CD4-positive, alpha-beta memory T cell (primary cell): ENCODE results near the gene KLHL3. TPM values are rescaled to one million over a fixed set of nuclear protein-coding genes. Genes with fewer than 3 reads are reported as not detected.
"Not testable (repeated sequence)": the region's sequence is repeated elsewhere in the genome, so short reads cannot be mapped to it uniquely, and the experiment has no call there.

Experiments used
- CTCF ChIA-PET: fragments of 350-600 bp; sonication (Branson Sonifier 250); formaldehyde crosslinking; loops from one replicate; lab custom pipeline; 2021; ENCODE audit warnings: inconsistent platforms; ENCODE audit not compliant: partially characterized antibody; lab: Charles Lee
- POLR2A ChIA-PET: fragments of 350-600 bp; sonication (Branson Sonifier 250); formaldehyde crosslinking; loops from one replicate; lab custom pipeline; 2021; ENCODE audit not compliant: partially characterized antibody; lab: Charles Lee
- DNase-seq, 5 donors: peaks; one replicate each; pipeline versions ENCODE4 v3.0.0 to v3.0.0-alpha.2; 2020 to 2022; ENCODE audit warnings: mixed read lengths in 1 of 5
- H3K27ac ChIP-seq: one replicate; pipeline ENCODE4 v1.7.0; 2013; ENCODE audit warnings: low read depth, low read length
- H3K27me3 ChIP-seq: 2 replicates; pipeline ENCODE4 v1.7.0; 2013; ENCODE audit warnings: mild to moderate bottlenecking, low read length, moderate library complexity; ENCODE audit not compliant: insufficient read depth
- H3K36me3 ChIP-seq: 2 replicates; pipeline ENCODE4 v1.7.0; 2013; ENCODE audit warnings: mild to moderate bottlenecking, low read length, moderate library complexity; ENCODE audit not compliant: insufficient read depth
- H3K4me1 ChIP-seq: 2 replicates; pipeline ENCODE4 v1.7.0; 2013; ENCODE audit warnings: mild to moderate bottlenecking, low read length, moderate library complexity; ENCODE audit not compliant: insufficient read depth
- H3K4me3 ChIP-seq, 2 donors: one replicate each; pipeline ENCODE4 v1.7.0; 2013; ENCODE audit warnings: low read length in 2 of 2, mild to moderate bottlenecking in 1 of 2
- H3K9me3 ChIP-seq, 2 donors: one replicate each; pipeline ENCODE4 v1.7.0; 2013; ENCODE audit warnings: low read length in 2 of 2, control low read depth in 1 of 2; ENCODE audit not compliant: control insufficient read depth in 1 of 2
- H3K27ac Mint-ChIP-seq, 7 donors: one replicate each; pipeline ENCODE4 v1.8.0; 2020 to 2021; ENCODE audit warnings: mixed read lengths in 7 of 7, mild to moderate bottlenecking in 6 of 7, inconsistent platforms in 3 of 7, moderate library complexity in 3 of 7
- H3K27me3 Mint-ChIP-seq, 2 donors: one replicate each; pipeline ENCODE4 v1.8.0; 2020 to 2021; ENCODE audit warnings: mixed read lengths in 2 of 2
- H3K36me3 Mint-ChIP-seq, 2 donors: one replicate each; pipeline ENCODE4 v1.8.0; 2020 to 2021; ENCODE audit warnings: mixed read lengths in 2 of 2, inconsistent platforms in 1 of 2, mild to moderate bottlenecking in 1 of 2
- H3K4me1 Mint-ChIP-seq, 4 donors: one replicate each; pipeline ENCODE4 v1.8.0; 2020 to 2021; ENCODE audit warnings: mixed read lengths in 4 of 4, mild to moderate bottlenecking in 1 of 4
- H3K4me3 Mint-ChIP-seq, 8 donors: one replicate each; pipeline ENCODE4 v1.8.0; 2020 to 2021; ENCODE audit warnings: mixed read lengths in 8 of 8, mild to moderate bottlenecking in 7 of 8, moderate library complexity in 6 of 8, inconsistent platforms in 3 of 8
- H3K9me3 Mint-ChIP-seq, 8 donors: one replicate each; pipeline ENCODE4 v1.8.0; 2020 to 2021; ENCODE audit warnings: mixed read lengths in 8 of 8, mild to moderate bottlenecking in 5 of 8, inconsistent platforms in 3 of 8, moderate library complexity in 1 of 8
- intact Hi-C: fragments of 100-400 bp; cut with micrococcal nuclease; formaldehyde crosslinking; loops from one replicate; pipeline ENCODE4 v1.15.1; 2023
- polyA plus RNA-seq, 2 donors: library from polyadenylated mRNA; unstranded; fragments of 300-500 nt; fragmentation: Illumina TruSeq; gene quantifications; one replicate each; pipeline ENCODE4 v1.2.3, GENCODE V29; 2021
- total RNA-seq, 2 experiments: library from RNA; stranded (reverse); gene quantifications; one replicate each; pipeline ENCODE4 v1.2.3, GENCODE V29; 2021

Gene KLHL3
- total RNA-seq (10 to 100 TPM; 22.0 to 25.9 TPM), polyA plus RNA-seq (1 to 10 TPM; 2.2 to 3.1 TPM)

- no peak within 1 kb of the TSS for H3K27ac Mint-ChIP-seq
- H3K36me3 ChIP-seq = no peaks in the 10 kb centered on the region
- peaks cover 0 to 4% of the 10 kb centered on the region in 2 donors for H3K36me3 Mint-ChIP-seq
- H3K4me3 ChIP-seq = peak within 1 kb of the TSS; percentile 61 to 73
- intact Hi-C loops = loop anchor here (1.0 kb wide), 2 partner anchors 19 to 39 kb away; partner anchors contain the start of gene HNRNPA0
- ChIA-PET POLR2A (interaction anchor here (1.0 to 5.0 kb wide), 7 partner anchors 13 to 106 kb away, joined by 3 to 85 read pairs (median 26); partner anchors contain the start of gene HNRNPA0), CTCF (interaction anchor here (0.7 to 17.7 kb wide), 13 partner anchors 8 to 106 kb away, joined by 3 to 653 read pairs (median 7); partner anchors contain the start of gene HNRNPA0)
- peaks cover 13 to 20% (median 14%) of the 10 kb centered on the region in 4 donors for H3K4me1 Mint-ChIP-seq
- H3K27me3 ChIP-seq = no peaks in the 10 kb centered on the region
- no peak within 1 kb of the TSS for H3K4me3 Mint-ChIP-seq
- peak within 1 kb of the TSS; percentile 36 for H3K27ac ChIP-seq
- H3K4me1 ChIP-seq = peaks cover 68% of the 10 kb centered on the region
- no peaks in the 10 kb centered on the region for H3K27me3 Mint-ChIP-seq
- H3K9me3 ChIP-seq = no peaks in the 10 kb centered on the region
- DNase-seq = peak in 4 of 5 donors; percentile 26 to 39 (median 28)
- H3K9me3 Mint-ChIP-seq = peaks cover 0 to 3% (median 0%) of the 10 kb centered on the region in 8 donors
These were observed at the start of gene KLHL3 for GRCh38 chr5:137735555-137736284. Gene KLHL3 (minus strand): TSS chr5:137736089. CDS start chr5:137735646, 443 bp downstream.

GRCh38 chr5:137782984-137783536, 47.2 kb upstream of the KLHL3 start:
- no peak overlapping the region for H3K4me3 ChIP-seq
- H3K4me3 Mint-ChIP-seq = no peak overlapping the region
- H3K4me1 ChIP-seq = no peaks in the 10 kb centered on the region
- no peaks in the 10 kb centered on the region for H3K9me3 ChIP-seq
- H3K36me3 Mint-ChIP-seq = no peaks in the 10 kb centered on the region
- no peaks in the 10 kb centered on the region for H3K36me3 ChIP-seq
- ChIA-PET CTCF (no interaction called here), POLR2A (no interaction called here)
- H3K4me1 Mint-ChIP-seq = no peaks in the 10 kb centered on the region
- peaks cover 8 to 9% of the 10 kb centered on the region in 2 donors for H3K27me3 Mint-ChIP-seq
- intact Hi-C loops = no loop called here
- H3K27me3 ChIP-seq = no peaks in the 10 kb centered on the region
- no peak overlapping the region for H3K27ac ChIP-seq
- no peak overlapping the region for H3K27ac Mint-ChIP-seq
- H3K9me3 Mint-ChIP-seq = no peaks in the 10 kb centered on the region
- DNase-seq = no peak

- H3K27me3 ChIP-seq = no peaks in the 10 kb centered on the region
- DNase-seq = no peak
- POLR2A ChIA-PET = no interaction called here
- H3K27ac Mint-ChIP-seq = no peak overlapping the region
- H3K36me3 ChIP-seq = no peaks in the 10 kb centered on the region
- no peaks in the 10 kb centered on the region for H3K36me3 Mint-ChIP-seq
- no peak overlapping the region for H3K4me3 Mint-ChIP-seq
- H3K4me3 ChIP-seq = no peak overlapping the region
- H3K27me3 Mint-ChIP-seq = peaks cover 8 to 9% of the 10 kb centered on the region in 2 donors
- no peaks in the 10 kb centered on the region for H3K9me3 Mint-ChIP-seq
- H3K4me1 Mint-ChIP-seq = no peaks in the 10 kb centered on the region
- intact Hi-C loops = no loop called here
- H3K9me3 ChIP-seq = no peaks in the 10 kb centered on the region
- CTCF ChIA-PET = no interaction called here
- no peaks in the 10 kb centered on the region for H3K4me1 ChIP-seq
- H3K27ac ChIP-seq = no peak overlapping the region
These were observed 46.2 kb upstream of the KLHL3 start for GRCh38 chr5:137782055-137782454.

GRCh38 chr5:137778772-137779564, 43.1 kb upstream of the KLHL3 start:
- Histone ChIP-seq H3K27me3 (no peaks in the 10 kb centered on the region), H3K27ac (no peak overlapping the region), H3K9me3 (no peaks in the 10 kb centered on the region), H3K36me3 (no peaks in the 10 kb centered on the region), H3K4me3 (no peak overlapping the region), H3K4me1 (no peaks in the 10 kb centered on the region)
- no peak overlapping the region for H3K27ac Mint-ChIP-seq
- H3K36me3 Mint-ChIP-seq = no peaks in the 10 kb centered on the region
- H3K27me3 Mint-ChIP-seq = peaks cover 4 to 5% of the 10 kb centered on the region in 2 donors
- peak in 4 of 5 donors; percentile 8 to 23 (median 18) for DNase-seq
- intact Hi-C loops = loop anchor here (1.0 kb wide), 2 partner anchors 289 to 354 kb away; no protein-coding TSS in a partner anchor
- POLR2A ChIA-PET = interaction anchor here (0.8 kb wide), 1 partner anchor 354 kb away, joined by 3 read pairs; no protein-coding TSS in a partner anchor
- no peak overlapping the region for H3K4me3 Mint-ChIP-seq
- CTCF ChIA-PET = interaction anchor here (0.6 to 4.8 kb wide), 37 partner anchors 9 to 403 kb away, joined by 3 to 34 read pairs (median 5); no protein-coding TSS in a partner anchor
- no peaks in the 10 kb centered on the region for H3K9me3 Mint-ChIP-seq
- no peaks in the 10 kb centered on the region for H3K4me1 Mint-ChIP-seq

GRCh38 chr5:137767937-137768336, 32.0 kb upstream of the KLHL3 start:
- H3K27ac Mint-ChIP-seq, POLR2A ChIA-PET, H3K4me3 ChIP-seq, H3K36me3 ChIP-seq, H3K27me3 ChIP-seq, H3K9me3 ChIP-seq, H3K4me1 Mint-ChIP-seq, H3K4me1 ChIP-seq, H3K27me3 Mint-ChIP-seq, DNase-seq, intact Hi-C loops, H3K27ac ChIP-seq: not testable (repeated sequence)
- Mint-ChIP-seq H3K36me3 (peaks cover 17 to 21% of the 10 kb centered on the region in 2 donors), H3K9me3 (peaks cover 2 to 34% (median 25%) of the 10 kb centered on the region in 8 donors), H3K4me3 (peak overlapping the region in 1 of 8 donors; percentile 39)
- CTCF ChIA-PET = interaction anchor here (1.2 kb wide), 1 partner anchor 10 kb away, joined by 3 read pairs; no protein-coding TSS in a partner anchor

- no peak overlapping the region for H3K27ac Mint-ChIP-seq
- DNase-seq = no peak
- ChIA-PET POLR2A (no interaction called here), CTCF (interaction anchor here (1.2 to 4.2 kb wide), 2 partner anchors 19 to 102 kb away, joined by 3 to 18 read pairs; no protein-coding TSS in a partner anchor)
- Histone ChIP-seq H3K36me3 (no peaks in the 10 kb centered on the region), H3K4me1 (no peaks in the 10 kb centered on the region), H3K27ac (no peak overlapping the region), H3K9me3 (no peaks in the 10 kb centered on the region), H3K4me3 (no peak overlapping the region), H3K27me3 (no peaks in the 10 kb centered on the region)
- H3K4me3 Mint-ChIP-seq = no peak overlapping the region
- no peaks in the 10 kb centered on the region for H3K4me1 Mint-ChIP-seq
- peaks cover 0 to 5% (median 0%) of the 10 kb centered on the region in 8 donors for H3K9me3 Mint-ChIP-seq
- intact Hi-C loops = no loop called here
- peaks cover 1 to 3% of the 10 kb centered on the region in 2 donors for H3K36me3 Mint-ChIP-seq
- H3K27me3 Mint-ChIP-seq = peaks cover 2 to 15% of the 10 kb centered on the region in 2 donors
These were observed 25.7 kb upstream of the KLHL3 start for GRCh38 chr5:137761566-137761965.
